ENCODE results near the gene P2RY8. TPM values are rescaled to one million over a fixed set of nuclear protein-coding genes. Genes with fewer than 3 reads are reported as not detected.
A peak's percentile ranks its signal among the peaks of the same experiment; 100 is the strongest.
"Not testable (repeated sequence)": the region's sequence is repeated elsewhere in the genome, so short reads cannot be mapped to it uniquely, and the experiment has no call there.

Gene P2RY8
- total RNA-seq, 2 experiments from 2014 or later = 82.4 to 109 TPM

- peaks cover 77% of the 10 kb centered on the region for H3K4me1 Mint-ChIP-seq
- peaks cover 74% of the 10 kb centered on the region for H3K36me3 Mint-ChIP-seq
- DNase-seq (peak; percentile 40), ATAC-seq (no peak)
- CTCF ChIA-PET = no interaction called here
- H3K27me3 Mint-ChIP-seq = no peaks in the 10 kb centered on the region
- H3K27ac Mint-ChIP-seq = peak overlapping the region; percentile 92
- no peak overlapping the region for H3K4me3 Mint-ChIP-seq
- H3K9me3 Mint-ChIP-seq (ENCODE audit: low read depth) = peaks cover 10% of the 10 kb centered on the region
These were observed 52.9 kb downstream of the P2RY8 start for GRCh38 chrX:1483843-1484637.

GRCh38 chrX:1482530-1482928, 54.5 kb downstream of the P2RY8 start:
- DNase-seq, H3K27me3 Mint-ChIP-seq, ATAC-seq, CTCF ChIA-PET: not testable (repeated sequence)
- Mint-ChIP-seq H3K9me3 (ENCODE audit: low read depth) (peaks cover 10% of the 10 kb centered on the region), H3K4me3 (peak overlapping the region; percentile 75), H3K4me1 (peaks cover 82% of the 10 kb centered on the region), H3K36me3 (peaks cover 73% of the 10 kb centered on the region), H3K27ac (peak overlapping the region; percentile 100)

GRCh38 chrX:1481636-1482529, 55.1 kb downstream of the P2RY8 start:
- Mint-ChIP-seq H3K27ac (peak overlapping the region; percentile 100), H3K4me1 (peaks cover 81% of the 10 kb centered on the region), H3K27me3 (no peaks in the 10 kb centered on the region), H3K36me3 (peaks cover 73% of the 10 kb centered on the region), H3K4me3 (peak overlapping the region; percentile 75), H3K9me3 (ENCODE audit: low read depth) (peaks cover 14% of the 10 kb centered on the region)
- peak; percentile 94 for DNase-seq
- CTCF ChIA-PET = no interaction called here
- peak; percentile 80 for ATAC-seq

GRCh38 chrX:1480082-1480785, 56.8 kb downstream of the P2RY8 start:
- no peak for ATAC-seq
- CTCF ChIA-PET = no interaction called here
- Mint-ChIP-seq H3K9me3 (ENCODE audit: low read depth) (peaks cover 10% of the 10 kb centered on the region), H3K36me3 (peaks cover 75% of the 10 kb centered on the region), H3K4me3 (peak overlapping the region; percentile 16), H3K27me3 (no peaks in the 10 kb centered on the region), H3K27ac (peak overlapping the region; percentile 100), H3K4me1 (peaks cover 84% of the 10 kb centered on the region)
- DNase-seq = peak; percentile 41

GRCh38 chrX:1477801-1478458, 59.1 kb downstream of the P2RY8 start:
- Mint-ChIP-seq H3K4me1 (peaks cover 83% of the 10 kb centered on the region), H3K27ac (peak overlapping the region; percentile 69), H3K9me3 (ENCODE audit: low read depth) (peaks cover 25% of the 10 kb centered on the region), H3K36me3 (peaks cover 82% of the 10 kb centered on the region), H3K4me3 (no peak overlapping the region), H3K27me3 (no peaks in the 10 kb centered on the region)
- ATAC-seq (no peak), DNase-seq (peak; percentile 37)
- CTCF ChIA-PET = no interaction called here

- Mint-ChIP-seq H3K27ac (peak overlapping the region; percentile 39), H3K4me3 (no peak overlapping the region), H3K4me1 (peaks cover 83% of the 10 kb centered on the region), H3K27me3 (no peaks in the 10 kb centered on the region), H3K36me3 (peaks cover 86% of the 10 kb centered on the region), H3K9me3 (ENCODE audit: low read depth) (peaks cover 25% of the 10 kb centered on the region)
- DNase-seq (no peak), ATAC-seq (no peak)
- CTCF ChIA-PET = no interaction called here
These were observed 59.8 kb downstream of the P2RY8 start for GRCh38 chrX:1477229-1477628.

GRCh38 chrX:1476682-1477081, 60.3 kb downstream of the P2RY8 start:
- Mint-ChIP-seq H3K27ac (no peak overlapping the region), H3K9me3 (ENCODE audit: low read depth) (peaks cover 27% of the 10 kb centered on the region), H3K27me3 (no peaks in the 10 kb centered on the region), H3K4me3 (no peak overlapping the region), H3K36me3 (peaks cover 86% of the 10 kb centered on the region), H3K4me1 (peaks cover 83% of the 10 kb centered on the region)
- ATAC-seq (no peak), DNase-seq (no peak)
- CTCF ChIA-PET = no interaction called here

- H3K9me3 Mint-ChIP-seq (ENCODE audit: low read depth) = peaks cover 27% of the 10 kb centered on the region
These were observed 61.1 kb downstream of the P2RY8 start for GRCh38 chrX:1475881-1476280.

GRCh38 chrX:1475481-1475880, 61.5 kb downstream of the P2RY8 start:
- no peak for DNase-seq
- Mint-ChIP-seq H3K4me3 (no peak overlapping the region), H3K4me1 (peaks cover 81% of the 10 kb centered on the region), H3K9me3 (ENCODE audit: low read depth) (peaks cover 27% of the 10 kb centered on the region), H3K27me3 (no peaks in the 10 kb centered on the region), H3K27ac (peak overlapping the region; percentile 10), H3K36me3 (peaks cover 85% of the 10 kb centered on the region)
- CTCF ChIA-PET = no interaction called here
- no peak for ATAC-seq

More at GRCh38 chrX:1475881-1476280, 61.1 kb downstream of the P2RY8 start:
- ATAC-seq (no peak), DNase-seq (no peak)
- Mint-ChIP-seq H3K4me3 (no peak overlapping the region), H3K27ac (no peak overlapping the region), H3K27me3 (no peaks in the 10 kb centered on the region), H3K4me1 (peaks cover 81% of the 10 kb centered on the region), H3K36me3 (peaks cover 87% of the 10 kb centered on the region)
- CTCF ChIA-PET = no interaction called here

- H3K27ac Mint-ChIP-seq, ATAC-seq, H3K27me3 Mint-ChIP-seq, CTCF ChIA-PET, H3K4me3 Mint-ChIP-seq, DNase-seq: not testable (repeated sequence)
- Mint-ChIP-seq H3K36me3 (peaks cover 82% of the 10 kb centered on the region), H3K4me1 (peaks cover 80% of the 10 kb centered on the region), H3K9me3 (ENCODE audit: low read depth) (peaks cover 26% of the 10 kb centered on the region)
These were observed 62.4 kb downstream of the P2RY8 start for GRCh38 chrX:1474593-1474992.

GRCh38 chrX:1472975-1473374, 64.0 kb downstream of the P2RY8 start:
- ATAC-seq (no peak), DNase-seq (peak; percentile 34)
- H3K27ac Mint-ChIP-seq = peak overlapping the region; percentile 99
- H3K4me3 Mint-ChIP-seq = peak overlapping the region; percentile 74
- H3K36me3 Mint-ChIP-seq = peaks cover 76% of the 10 kb centered on the region
- H3K27me3 Mint-ChIP-seq = no peaks in the 10 kb centered on the region
- CTCF ChIA-PET = no interaction called here
- peaks cover 78% of the 10 kb centered on the region for H3K4me1 Mint-ChIP-seq
- H3K9me3 Mint-ChIP-seq (ENCODE audit: low read depth) = peaks cover 20% of the 10 kb centered on the region

- Mint-ChIP-seq H3K36me3 (peaks cover 67% of the 10 kb centered on the region), H3K9me3 (ENCODE audit: low read depth) (peaks cover 4% of the 10 kb centered on the region), H3K4me3 (peak overlapping the region; percentile 64)
These were observed 68.7 kb downstream of the P2RY8 start for GRCh38 chrX:1468250-1468772.

More at GRCh38 chrX:1468250-1468772, 68.7 kb downstream of the P2RY8 start:
- peak; percentile 45 for ATAC-seq
- Mint-ChIP-seq H3K27me3 (no peaks in the 10 kb centered on the region), H3K4me1 (peaks cover 91% of the 10 kb centered on the region), H3K27ac (peak overlapping the region; percentile 94)
- CTCF ChIA-PET = no interaction called here
- peak; percentile 87 for DNase-seq
